SK-N-SH treated with all-trans-retinoic acid at 6 μM for 48 hours (cell line): Measurements from ENCODE around the gene FHIT.

Experiments used
- ARNTL ChIP-seq: fragments of 450-650 bp; formaldehyde crosslinking; IDR thresholded peaks from 2 replicates; pipeline ENCODE4 v1.5.0; 2020; ENCODE audit warnings: low read depth, mild to moderate bottlenecking, moderate library complexity, borderline replicate concordance
- ZC3H10 ChIP-seq: fragments of 250-450 bp; sonication (Bioruptor Pico); IDR thresholded peaks from 2 replicates; pipeline ENCODE4 v1.5.1; 2021; ENCODE audit warnings: mild to moderate bottlenecking, moderate library complexity
- ZFP30 ChIP-seq: fragments of 450-650 bp; formaldehyde crosslinking; IDR thresholded peaks from 2 replicates; pipeline ENCODE4 v1.5.0; 2022; ENCODE audit warnings: mild to moderate bottlenecking, moderate library complexity
- ZNF565 ChIP-seq: fragments of 450-650 bp; formaldehyde crosslinking; conservative IDR thresholded peaks from 2 replicates; pipeline ENCODE4 v1.5.0; 2020; ENCODE audit warnings: low read depth, mild to moderate bottlenecking, moderate library complexity
- ZNF70 ChIP-seq: fragments of 450-650 bp; formaldehyde crosslinking; IDR thresholded peaks from 2 replicates; pipeline ENCODE4 v1.5.0; 2020; ENCODE audit warnings: mild to moderate bottlenecking, moderate library complexity
- TF ChIP-seq, protein P1 (sequence below): fragments of 250-450 bp; sonication (Bioruptor Pico); IDR thresholded peaks from 2 replicates; pipeline ENCODE4 v1.8.0; 2020; ENCODE audit warnings: mild to moderate bottlenecking, moderate library complexity, borderline replicate concordance

DNA sequence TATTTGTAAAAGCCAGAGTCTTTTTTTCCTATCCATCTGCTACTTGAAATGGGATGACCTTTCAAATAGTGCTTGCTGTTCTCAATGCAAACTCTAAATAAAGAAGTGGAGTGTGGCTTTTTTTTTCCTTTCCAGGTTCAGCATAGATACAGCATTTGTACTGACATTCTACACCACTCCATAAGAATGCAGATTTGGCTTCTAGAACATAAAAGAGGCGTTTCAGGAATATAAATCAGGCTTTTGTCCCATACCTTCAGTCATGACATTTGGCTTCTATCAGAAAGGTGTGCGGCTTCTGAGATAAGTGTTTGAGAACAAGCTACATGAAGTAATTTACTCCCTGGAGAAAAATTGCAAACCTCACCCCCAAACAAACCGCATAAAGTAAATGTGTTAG is 553.1 kb downstream of the FHIT start:
- TF ChIP-seq ZNF70, result no peak
- no peak for TF ChIP-seq ZC3H10 (CRISPR knock-in tag)
- no peak for TF ChIP-seq ARNTL (CRISPR knock-in tag)
- no peak for TF ChIP-seq ZFP30 (CRISPR knock-in tag)
- TF ChIP-seq, protein P1, sequence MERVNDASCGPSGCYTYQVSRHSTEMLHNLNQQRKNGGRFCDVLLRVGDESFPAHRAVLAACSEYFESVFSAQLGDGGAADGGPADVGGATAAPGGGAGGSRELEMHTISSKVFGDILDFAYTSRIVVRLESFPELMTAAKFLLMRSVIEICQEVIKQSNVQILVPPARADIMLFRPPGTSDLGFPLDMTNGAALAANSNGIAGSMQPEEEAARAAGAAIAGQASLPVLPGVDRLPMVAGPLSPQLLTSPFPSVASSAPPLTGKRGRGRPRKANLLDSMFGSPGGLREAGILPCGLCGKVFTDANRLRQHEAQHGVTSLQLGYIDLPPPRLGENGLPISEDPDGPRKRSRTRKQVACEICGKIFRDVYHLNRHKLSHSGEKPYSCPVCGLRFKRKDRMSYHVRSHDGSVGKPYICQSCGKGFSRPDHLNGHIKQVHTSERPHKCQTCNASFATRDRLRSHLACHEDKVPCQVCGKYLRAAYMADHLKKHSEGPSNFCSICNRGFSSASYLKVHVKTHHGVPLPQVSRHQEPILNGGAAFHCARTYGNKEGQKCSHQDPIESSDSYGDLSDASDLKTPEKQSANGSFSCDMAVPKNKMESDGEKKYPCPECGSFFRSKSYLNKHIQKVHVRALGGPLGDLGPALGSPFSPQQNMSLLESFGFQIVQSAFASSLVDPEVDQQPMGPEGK, result no peak
- TF ChIP-seq ZNF565 (CRISPR knock-in tag), result no peak
